Measurements from ENCODE around the gene RBP2. TPM values are rescaled to one million over a fixed set of nuclear protein-coding genes. Genes with fewer than 3 reads are reported as not detected.
A peak's percentile ranks its signal among the peaks of the same experiment; 100 is the strongest.

The RBP2 gene
- total RNA-seq, 4 donors from 2014 or later, result 315 to 3,455 (median 1,233) TPM

DNA sequence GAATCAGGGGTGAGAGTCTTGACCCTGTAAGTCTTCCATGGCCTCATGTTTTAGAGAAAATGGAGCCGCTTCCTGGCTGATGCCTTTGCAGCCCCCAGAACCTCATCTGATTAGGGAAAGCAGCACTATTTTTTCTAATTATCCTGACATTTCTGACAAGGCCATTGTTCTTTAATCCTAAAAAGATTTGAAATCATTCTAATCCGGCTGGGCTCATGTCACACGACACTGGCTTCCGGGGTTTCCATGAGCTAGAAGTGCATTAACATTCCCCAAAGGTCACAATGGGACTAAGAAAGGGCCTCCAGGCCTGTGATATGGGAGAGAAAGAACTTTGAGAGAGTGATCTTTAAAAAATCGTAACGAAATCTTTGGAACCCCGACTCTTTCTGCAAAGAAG lies 33.1 kb downstream of the RBP2 start:
- no peaks in the 10 kb centered on the region for H3K4me1 ChIP-seq

DNA sequence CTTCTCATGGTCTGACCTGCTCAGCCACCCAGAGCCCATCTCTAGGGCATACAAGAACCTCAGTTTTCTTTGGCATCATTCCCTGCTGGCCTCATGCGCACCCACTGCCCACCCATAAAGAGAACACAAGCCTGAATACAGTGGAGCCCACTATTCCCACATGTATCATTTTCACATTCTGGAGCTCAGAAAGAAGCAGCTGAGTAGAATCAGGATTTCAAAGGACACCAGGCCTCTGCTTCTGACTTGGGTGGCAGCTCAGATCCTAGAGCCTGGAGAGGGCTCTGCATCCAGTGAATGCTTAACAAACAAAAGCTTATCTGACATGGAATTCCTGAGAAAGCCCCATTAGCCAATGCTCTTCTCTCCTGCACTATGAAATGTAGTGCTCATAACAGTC lies 34.7 kb downstream of the RBP2 start:
- no peak for DNase-seq
- H3K9me3 ChIP-seq, result no peaks in the 10 kb centered on the region
- H3K4me3 ChIP-seq, result no peak overlapping the region
- no peaks in the 10 kb centered on the region for H3K36me3 ChIP-seq
- H3K27me3 ChIP-seq, result no peaks in the 10 kb centered on the region
- no peaks in the 10 kb centered on the region for H3K4me1 ChIP-seq
- H3K27ac ChIP-seq, result no peak overlapping the region
- no peak for TF ChIP-seq POLR2A (IDR thresholded peaks at IDR 0.05)
- no peak for TF ChIP-seq CTCF (IDR thresholded peaks at IDR 0.05)

More for the DNA sequence above, 33.1 kb downstream of the RBP2 start:
- no peak for TF ChIP-seq CTCF (IDR thresholded peaks at IDR 0.05)
- TF ChIP-seq POLR2A (IDR thresholded peaks at IDR 0.05), result no peak
- H3K4me3 ChIP-seq, result no peak overlapping the region
- no peak for DNase-seq
- H3K36me3 ChIP-seq, result no peaks in the 10 kb centered on the region
- no peak overlapping the region for H3K27ac ChIP-seq
- H3K27me3 ChIP-seq, result no peaks in the 10 kb centered on the region
- no peaks in the 10 kb centered on the region for H3K9me3 ChIP-seq

- no peak overlapping the region for H3K27ac ChIP-seq
These were observed 35.4 kb downstream of the RBP2 start for GRCh38 chr3:139440639-139441556.

GRCh38 chr3:139439278-139439677 lies 37.0 kb downstream of the RBP2 start:
- Histone ChIP-seq H3K27ac (no peak overlapping the region), H3K27me3 (no peaks in the 10 kb centered on the region), H3K4me3 (no peak overlapping the region), H3K36me3 (no peaks in the 10 kb centered on the region), H3K9me3 (no peaks in the 10 kb centered on the region), H3K4me1 (no peaks in the 10 kb centered on the region)
- no peak for TF ChIP-seq CTCF (IDR thresholded peaks at IDR 0.05)
- no peak for TF ChIP-seq POLR2A (IDR thresholded peaks at IDR 0.05)
- DNase-seq, result no peak

More at GRCh38 chr3:139440639-139441556, 35.4 kb downstream of the RBP2 start:
- no peak for TF ChIP-seq POLR2A (IDR thresholded peaks at IDR 0.05)
- TF ChIP-seq CTCF (IDR thresholded peaks at IDR 0.05), result no peak
- Histone ChIP-seq H3K36me3 (no peaks in the 10 kb centered on the region), H3K9me3 (no peaks in the 10 kb centered on the region), H3K4me1 (no peaks in the 10 kb centered on the region), H3K4me3 (no peak overlapping the region), H3K27me3 (no peaks in the 10 kb centered on the region)
- DNase-seq, result no peak

GRCh38 chr3:139434764-139435307 lies 41.5 kb downstream of the RBP2 start:
- H3K4me3 ChIP-seq, result no peak overlapping the region
- no peaks in the 10 kb centered on the region for H3K36me3 ChIP-seq
- no peaks in the 10 kb centered on the region for H3K9me3 ChIP-seq
- DNase-seq, result no peak
- H3K4me1 ChIP-seq, result no peaks in the 10 kb centered on the region
- H3K27me3 ChIP-seq, result no peaks in the 10 kb centered on the region
- TF ChIP-seq CTCF (IDR thresholded peaks at IDR 0.05), result no peak
- H3K27ac ChIP-seq, result peak overlapping the region in 1 of 4 donors; percentile 43
